SK-N-MC (cell line): ENCODE measurements around the gene SCARF2.

Experiments used
- EZH2 ChIP-seq: fragments of 200-600 bp; sonication (generic); IDR thresholded peaks from one replicate; pipeline ENCODE4 v1.6.1; 2017; ENCODE audit warnings: antibody characterized with exemption
- POLR2AphosphoS5 ChIP-seq: IDR thresholded peaks from 2 replicates; pipeline ENCODE4 v1.6.1; 2012; ENCODE audit warnings: mild to moderate bottlenecking, low read depth, low read length, borderline replicate concordance

GRCh38 chr22:20400606-20401375 is 36.8 kb downstream of the SCARF2 start:
- TF ChIP-seq EZH2 (no peak), POLR2AphosphoS5 (no peak)
